GM18519 (cell line): ENCODE results near the gene PBRM1.
"Not testable (repeated sequence)": the region's sequence is repeated elsewhere in the genome, so short reads cannot be mapped to it uniquely, and the experiment has no call there.

Source experiments
- ATAC-seq: cut with Tn5 transposase; IDR thresholded peaks from one replicate; pipeline ENCODE4 v1.9.1; 2021; ENCODE audit warnings: mild to moderate bottlenecking, moderate library complexity; ENCODE audit not compliant: unreplicated experiment, low FRiP score

PBRM1 gene

GRCh38 chr3:52527732-52528585 lies 157.8 kb downstream of the PBRM1 start:
- ATAC-seq, result no peak

DNA sequence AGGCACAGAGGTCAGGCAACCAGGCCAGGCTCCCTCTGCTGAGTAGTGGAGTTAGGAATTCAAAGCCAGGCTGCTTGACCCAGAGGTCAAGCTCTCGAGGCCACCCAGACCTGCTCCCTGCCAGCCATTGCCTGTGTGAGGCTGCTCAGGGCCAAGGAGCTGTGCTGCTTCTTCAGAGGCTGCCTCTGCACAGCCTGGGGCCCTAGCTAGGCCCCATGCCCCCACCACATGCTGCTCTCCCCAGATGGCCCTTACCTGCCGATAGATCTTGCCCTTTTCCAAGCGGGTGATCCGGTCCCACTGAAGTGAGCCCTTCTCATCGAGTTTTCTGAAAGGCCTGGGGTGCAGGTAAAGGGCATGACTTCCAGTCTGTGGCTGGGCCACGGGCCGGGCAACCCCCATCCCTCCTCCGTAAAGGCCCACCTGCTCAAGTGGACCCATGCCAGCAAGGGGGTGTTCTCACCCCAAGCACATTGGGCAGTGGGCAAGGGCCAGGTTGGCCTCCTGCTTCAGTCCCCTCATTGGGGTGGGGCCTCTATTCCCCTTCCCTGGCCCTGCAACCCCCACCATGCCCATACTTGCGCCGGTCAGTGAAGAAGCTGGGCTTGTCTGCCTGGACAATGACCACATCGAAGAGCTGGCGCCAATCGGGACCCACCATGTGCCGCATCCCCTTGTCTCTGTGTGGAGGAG lies 158.5 kb downstream of the PBRM1 start:
- no peak for ATAC-seq

- not testable (repeated sequence) for ATAC-seq
Observed at GRCh38 chr3:52526671-52527038, 159.1 kb downstream of the PBRM1 start.

- no peak for ATAC-seq
Observed at GRCh38 chr3:52525680-52526561, 159.8 kb downstream of the PBRM1 start.

DNA sequence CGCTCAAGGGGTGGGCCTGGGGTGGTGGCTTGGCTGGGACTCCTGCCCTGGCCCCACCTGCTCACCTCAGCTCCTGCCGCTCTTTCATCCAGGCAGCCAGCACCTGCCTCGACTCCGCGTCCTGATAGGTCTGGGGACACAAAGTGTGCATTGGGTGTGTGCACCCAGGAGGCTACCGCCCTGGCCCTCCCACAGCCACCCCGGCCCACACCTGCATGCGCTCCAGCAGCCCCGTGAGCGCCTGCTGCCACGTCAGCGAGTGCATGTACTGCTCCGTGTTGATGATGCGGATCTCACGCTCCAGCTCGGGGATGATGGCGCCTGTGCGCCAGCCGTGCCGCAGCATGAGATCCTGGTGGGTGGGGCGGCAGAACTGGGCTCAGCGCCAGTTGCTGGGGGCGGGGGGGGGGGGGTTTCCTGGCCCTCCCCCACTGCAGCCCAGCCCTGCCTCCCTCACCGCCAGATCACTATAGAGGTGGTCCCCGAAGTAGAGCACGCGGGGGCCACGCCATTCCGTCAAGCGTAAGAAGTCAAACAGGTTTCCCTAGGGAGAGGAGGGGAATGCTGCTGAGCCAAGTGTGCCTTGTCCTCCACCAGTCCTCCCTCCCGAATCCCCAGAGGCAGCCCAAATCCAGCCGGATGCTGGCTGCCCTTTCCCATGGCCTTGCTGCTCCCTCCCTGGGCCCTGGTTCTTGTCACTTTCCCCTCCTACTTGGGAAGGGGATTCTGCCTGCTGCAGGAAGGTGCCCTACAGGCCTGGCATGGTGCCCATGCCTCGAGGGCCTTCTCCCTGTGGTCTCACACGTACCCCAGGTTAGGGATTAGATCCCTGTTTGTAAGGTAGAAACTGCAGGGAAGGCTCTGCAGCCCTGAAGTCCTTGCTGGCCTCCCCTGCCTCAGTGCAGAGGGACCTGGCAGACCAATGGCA lies 160.7 kb downstream of the PBRM1 start:
- no peak for ATAC-seq

GRCh38 chr3:52524258-52524751 lies 161.4 kb downstream of the PBRM1 start:
- ATAC-seq, result no peak

DNA sequence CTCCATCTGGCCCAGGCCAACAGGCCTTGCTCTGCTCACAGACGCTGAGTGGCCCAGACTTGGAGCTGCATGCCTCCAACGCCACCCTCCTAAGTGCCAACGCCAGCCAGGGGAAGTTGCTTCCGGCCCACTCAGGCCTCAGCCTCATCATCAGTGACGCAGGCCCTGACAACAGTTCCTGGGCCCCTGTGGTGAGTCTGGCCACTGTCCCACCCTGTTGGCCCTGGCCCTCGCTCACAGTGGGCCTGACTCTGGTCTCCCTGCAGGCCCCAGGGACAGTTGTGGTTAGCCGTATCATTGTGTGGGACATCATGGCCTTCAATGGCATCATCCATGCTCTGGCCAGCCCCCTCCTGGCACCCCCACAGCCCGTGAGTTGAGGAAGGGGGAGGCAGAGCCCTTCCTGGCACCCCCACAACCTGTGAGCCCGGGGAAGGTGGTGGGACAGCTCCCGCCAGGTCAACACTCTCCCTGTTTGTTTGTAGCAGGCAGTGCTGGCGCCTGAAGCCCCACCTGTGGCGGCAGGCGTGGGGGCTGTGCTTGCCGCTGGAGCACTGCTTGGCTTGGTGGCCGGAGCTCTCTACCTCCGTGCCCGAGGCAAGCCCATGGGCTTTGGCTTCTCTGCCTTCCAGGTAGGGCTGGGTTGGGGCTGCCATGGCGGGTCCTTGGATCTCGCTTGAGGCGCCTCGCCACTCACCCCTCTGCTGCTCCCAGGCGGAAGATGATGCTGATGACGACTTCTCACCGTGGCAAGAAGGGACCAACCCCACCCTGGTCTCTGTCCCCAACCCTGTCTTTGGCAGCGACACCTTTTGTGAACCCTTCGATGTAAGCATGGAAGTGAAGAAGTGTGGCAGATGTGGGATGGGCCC lies 162.1 kb downstream of the PBRM1 start:
- no peak for ATAC-seq

DNA sequence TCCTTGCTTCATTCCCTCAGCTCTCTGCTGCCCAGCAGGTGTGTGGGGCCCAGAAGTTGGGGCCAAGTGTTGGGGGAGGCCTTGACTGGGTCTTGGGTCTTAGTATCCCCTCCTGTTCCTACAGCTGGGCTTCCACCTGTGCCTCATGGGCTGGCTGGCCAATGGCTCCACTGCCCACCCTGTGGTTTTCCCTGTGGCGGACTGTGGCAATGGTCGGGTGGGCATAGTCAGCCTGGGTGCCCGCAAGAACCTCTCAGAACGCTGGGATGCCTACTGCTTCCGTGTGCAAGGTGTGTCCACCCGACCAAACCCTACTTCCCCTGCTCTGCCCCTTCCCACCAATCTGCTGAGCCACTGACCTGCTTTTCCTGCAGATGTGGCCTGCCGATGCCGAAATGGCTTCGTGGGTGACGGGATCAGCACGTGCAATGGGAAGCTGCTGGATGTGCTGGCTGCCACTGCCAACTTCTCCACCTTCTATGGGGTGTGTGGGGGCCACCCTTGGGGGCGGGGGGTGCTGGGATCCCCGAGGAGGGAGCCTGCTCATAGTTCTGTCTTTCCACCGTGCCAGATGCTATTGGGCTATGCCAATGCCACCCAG lies 163.0 kb downstream of the PBRM1 start:
- ATAC-seq, result no peak

DNA sequence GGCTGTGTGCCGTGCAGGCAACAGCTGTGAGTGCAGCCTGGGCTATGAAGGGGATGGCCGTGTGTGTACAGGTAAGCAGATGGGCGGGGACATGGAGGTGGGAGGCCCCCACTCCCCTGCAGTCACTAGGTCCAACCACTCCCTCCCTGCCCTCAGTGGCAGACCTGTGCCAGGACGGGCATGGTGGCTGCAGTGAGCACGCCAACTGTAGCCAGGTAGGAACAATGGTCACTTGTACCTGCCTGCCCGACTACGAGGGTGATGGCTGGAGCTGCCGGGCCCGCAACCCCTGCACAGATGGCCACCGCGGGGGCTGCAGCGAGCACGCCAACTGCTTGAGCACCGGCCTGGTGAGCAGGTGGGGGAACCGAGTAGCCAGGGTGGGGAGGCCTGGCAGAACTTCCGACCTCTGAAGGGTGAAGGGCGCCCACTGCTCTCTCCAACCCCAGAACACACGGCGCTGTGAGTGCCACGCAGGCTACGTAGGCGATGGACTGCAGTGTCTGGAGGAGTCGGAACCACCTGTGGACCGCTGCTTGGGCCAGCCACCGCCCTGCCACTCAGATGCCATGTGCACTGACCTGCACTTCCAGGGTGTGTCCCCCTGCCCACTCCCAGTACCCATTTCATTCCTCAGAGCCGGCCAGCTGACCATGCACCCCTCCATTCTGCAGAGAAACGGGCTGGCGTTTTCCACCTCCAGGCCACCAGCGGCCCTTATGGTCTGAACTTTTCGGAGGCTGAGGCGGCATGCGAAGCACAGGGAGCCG lies 163.6 kb downstream of the PBRM1 start:
- ATAC-seq, result no peak

GRCh38 chr3:52521488-52521824 lies 164.3 kb downstream of the PBRM1 start:
- no peak for ATAC-seq

DNA sequence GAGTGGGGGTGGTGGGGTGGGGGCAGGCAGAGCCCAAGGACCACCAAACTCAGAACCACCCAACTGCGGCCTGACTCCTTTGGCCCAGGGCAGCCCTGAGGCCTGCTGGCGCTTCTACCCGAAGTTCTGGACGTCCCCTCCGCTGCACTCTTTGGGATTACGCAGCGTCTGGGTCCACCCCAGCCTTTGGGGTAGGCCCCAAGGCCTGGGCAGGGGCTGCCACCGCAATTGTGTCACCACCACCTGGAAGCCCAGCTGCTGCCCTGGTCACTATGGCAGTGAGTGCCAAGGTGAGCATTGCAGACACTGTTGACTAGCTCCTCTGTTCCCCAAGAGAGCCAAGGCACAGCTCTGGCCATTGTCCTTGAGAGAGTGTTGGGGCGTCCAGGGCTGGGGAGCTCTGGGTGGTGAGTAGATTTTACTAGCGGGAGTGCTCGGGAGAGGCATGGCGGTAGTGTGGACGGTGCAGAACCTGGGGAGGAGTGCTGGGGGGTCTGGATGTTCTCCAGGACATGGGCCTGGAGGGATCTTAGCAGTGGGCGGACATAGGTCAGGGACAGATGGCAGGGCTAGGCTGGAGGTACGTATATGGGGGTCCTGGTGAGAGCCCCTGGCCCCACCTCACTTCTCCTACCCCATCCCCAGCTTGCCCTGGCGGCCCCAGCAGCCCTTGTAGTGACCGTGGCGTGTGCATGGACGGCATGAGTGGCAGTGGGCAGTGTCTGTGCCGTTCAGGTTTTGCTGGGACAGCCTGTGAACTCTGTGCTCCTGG lies 164.8 kb downstream of the PBRM1 start:
- no peak for ATAC-seq

- no peak for ATAC-seq
Observed at GRCh38 chr3:52520141-52520667, 165.5 kb downstream of the PBRM1 start.

DNA sequence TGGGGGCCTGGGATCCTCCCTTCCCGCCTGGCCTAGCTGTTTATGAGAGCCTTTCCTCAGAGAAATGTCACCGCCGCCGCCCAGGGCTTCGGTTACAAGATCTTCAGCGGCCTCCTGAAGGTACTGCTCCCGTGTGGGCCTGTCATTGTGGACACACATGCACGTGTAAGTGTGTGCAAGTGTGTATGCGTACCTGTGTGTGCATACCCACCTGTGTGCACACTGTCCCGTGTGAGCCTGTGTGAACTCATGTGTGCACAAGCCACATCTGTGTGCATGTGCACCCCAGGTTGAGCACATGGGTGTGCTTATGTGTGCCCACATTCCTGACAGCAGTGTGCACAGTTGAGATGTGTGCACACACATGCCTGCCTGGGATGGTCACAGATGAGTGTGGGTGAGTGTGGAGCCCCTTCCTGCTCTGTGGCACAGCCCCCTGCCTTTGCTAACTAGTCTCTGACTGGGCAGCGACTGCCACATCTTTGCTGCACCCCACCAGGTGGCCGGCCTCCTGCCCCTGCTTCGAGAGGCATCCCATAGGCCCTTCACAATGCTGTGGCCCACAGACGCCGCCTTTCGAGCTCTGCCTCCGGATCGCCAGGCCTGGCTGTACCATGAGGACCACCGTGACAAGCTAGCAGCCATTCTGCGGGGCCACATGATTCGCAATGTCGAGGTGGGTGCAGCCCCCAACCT lies 166.1 kb downstream of the PBRM1 start:
- ATAC-seq, result no peak

DNA sequence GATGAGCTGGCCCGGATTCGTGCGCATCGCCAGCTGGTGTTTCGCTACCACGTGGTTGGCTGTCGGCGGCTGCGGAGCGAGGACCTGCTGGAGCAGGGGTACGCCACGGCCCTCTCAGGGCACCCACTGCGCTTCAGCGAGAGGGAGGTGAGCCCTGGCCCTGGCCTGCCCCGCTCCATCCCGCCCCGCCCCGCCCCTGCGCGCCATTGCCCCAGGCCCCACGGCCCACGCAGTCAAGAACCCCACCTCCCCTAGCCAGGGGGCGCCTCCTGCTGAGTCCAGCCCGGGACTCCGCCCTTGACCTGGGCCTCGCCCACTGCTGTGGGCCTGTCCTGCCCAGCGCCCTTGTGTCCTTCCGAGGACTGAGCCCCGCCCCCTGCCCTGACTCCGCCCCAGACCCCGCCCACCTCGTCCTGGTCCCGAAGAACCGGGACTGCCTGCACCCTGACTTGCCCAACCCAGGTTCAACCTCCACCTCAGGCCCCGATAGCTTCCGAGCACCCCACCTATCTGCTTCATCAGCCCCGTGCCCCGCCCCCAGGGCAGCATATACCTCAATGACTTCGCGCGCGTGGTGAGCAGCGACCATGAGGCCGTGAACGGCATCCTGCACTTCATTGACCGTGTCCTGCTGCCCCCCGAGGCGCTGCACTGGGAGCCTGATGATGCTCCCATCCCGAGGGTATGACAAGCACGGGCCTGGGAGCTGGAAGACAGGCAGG lies 166.8 kb downstream of the PBRM1 start:
- ATAC-seq, result no peak
